ENCODE measurements around the gene AP3B1. TPM values are rescaled to one million over a fixed set of nuclear protein-coding genes. Genes with fewer than 3 reads are reported as not detected.

Gene AP3B1
- total RNA-seq: 72.1 TPM

DNA sequence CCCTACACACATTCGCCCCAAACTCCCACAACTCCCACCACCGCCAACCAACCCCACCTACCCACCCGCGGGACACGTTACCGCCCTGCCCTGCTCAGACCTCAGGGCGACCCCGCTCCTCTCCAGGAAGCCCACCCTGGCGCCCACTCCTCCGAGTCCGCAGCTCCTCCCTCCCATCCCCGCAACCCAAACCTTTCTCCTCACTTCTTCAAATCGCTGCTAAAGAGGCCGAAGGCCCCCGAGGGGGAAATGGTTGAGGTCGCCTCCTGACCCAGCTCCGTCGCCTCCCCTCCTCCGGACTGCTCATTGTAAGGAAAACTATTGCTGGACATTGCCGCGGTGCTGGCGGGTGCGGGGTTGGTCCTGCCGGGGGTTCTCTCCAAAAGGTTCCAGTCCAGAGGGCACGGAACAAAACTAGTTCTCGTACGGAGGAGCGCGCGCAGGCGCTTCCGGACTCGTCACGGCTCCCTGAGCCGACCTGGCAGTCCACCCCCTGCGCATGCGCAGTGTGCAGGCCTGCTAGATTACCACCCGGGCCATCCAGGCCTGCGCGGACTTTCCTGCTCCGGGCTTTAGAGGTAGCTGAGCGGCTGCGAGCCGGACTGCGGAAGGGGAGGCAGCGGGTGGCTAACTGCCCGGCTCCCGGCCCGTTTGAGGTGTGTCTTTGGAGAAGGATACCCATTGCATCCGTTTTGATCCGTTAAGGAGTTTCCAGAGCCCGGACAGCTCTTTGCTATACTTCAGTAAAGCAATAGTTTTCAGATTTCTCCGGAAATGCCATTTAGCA, at the start of gene AP3B1:
Gene AP3B1, minus strand, starts transcription at position 451 of the 787 bp plus-strand sequence. Its CDS starts 119 bp downstream, at position 332.
- Histone ChIP-seq H3K27me3 (ENCODE audit: insufficient read depth, low read length) (no peaks in the 10 kb centered on the region), H3K4me3 (ENCODE audit: low read length) (peak within 1 kb of the TSS; percentile 98), H3K4me1 (ENCODE audit: insufficient read depth, low read length) (peaks cover 24% of the 10 kb centered on the region), H3K9me3 (ENCODE audit: low read depth, low read length) (no peaks in the 10 kb centered on the region)

DNA sequence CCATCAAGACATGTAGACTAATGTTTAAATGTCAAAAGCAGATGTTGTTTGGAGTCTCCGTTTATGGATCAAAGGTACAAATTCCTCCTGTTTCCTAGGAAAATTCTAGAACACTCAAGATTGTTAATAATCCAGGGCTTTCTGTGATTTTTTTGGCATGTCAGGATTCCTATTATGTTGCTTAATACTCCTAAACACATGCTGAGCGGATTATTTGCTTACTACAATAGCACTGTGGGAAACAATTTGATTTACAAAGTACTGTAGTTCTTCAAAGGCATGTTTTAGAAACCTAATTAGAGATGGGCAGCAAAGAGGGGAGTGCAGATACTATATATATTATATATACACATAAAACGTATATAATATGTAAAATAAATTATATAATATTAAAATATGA, 46.9 kb upstream of the AP3B1 start:
- Histone ChIP-seq H3K27me3 (ENCODE audit: insufficient read depth, low read length) (no peaks in the 10 kb centered on the region), H3K4me1 (ENCODE audit: insufficient read depth, low read length) (peaks cover 4% of the 10 kb centered on the region)

DNA sequence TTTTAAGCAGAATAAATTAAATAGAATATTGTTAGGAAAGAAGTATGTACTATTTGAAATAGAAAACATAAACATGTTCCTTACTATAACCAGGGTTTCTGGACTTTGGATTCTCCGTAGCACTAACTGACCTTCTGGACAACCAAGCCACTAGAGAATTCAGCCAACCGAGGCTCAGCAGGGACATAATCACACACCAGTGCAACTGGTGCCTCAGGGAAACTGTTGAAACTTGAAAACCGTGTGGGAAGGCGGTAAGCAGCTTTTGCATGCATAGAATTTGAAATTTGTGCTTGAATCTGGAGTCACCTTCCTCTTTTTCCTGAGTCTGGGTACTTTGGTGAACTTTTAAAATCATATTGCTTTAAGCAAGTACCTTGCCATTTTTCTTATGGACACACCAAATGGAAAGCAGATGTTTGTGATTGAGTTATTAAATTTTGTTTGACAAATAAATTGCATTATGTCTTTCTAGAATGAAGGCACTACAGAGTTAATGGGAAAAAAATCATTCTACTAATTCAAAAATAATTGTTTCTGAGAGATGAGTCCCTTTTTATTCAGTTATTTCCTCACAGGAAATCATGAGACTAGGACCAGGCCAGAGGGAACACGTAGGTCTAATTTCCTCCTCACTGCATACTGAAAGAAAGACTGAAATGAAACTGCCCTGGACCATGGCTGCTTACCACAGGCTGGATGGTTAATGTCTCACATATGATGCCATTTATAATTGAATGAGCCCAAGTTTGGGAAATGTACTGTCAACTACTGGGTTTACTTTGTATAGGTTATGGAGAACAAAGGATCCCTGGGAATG, 45.3 kb upstream of the AP3B1 start:
- no peak overlapping the region for H3K4me3 ChIP-seq (ENCODE audit: low read length)
- H3K4me1 ChIP-seq (ENCODE audit: insufficient read depth, low read length): peaks cover 4% of the 10 kb centered on the region
- no peaks in the 10 kb centered on the region for H3K27me3 ChIP-seq (ENCODE audit: insufficient read depth, low read length)
- no peaks in the 10 kb centered on the region for H3K9me3 ChIP-seq (ENCODE audit: low read depth, low read length)

More for the DNA sequence above, 46.9 kb upstream of the AP3B1 start:
- Histone ChIP-seq H3K9me3 (ENCODE audit: low read depth, low read length) (no peaks in the 10 kb centered on the region), H3K4me3 (ENCODE audit: low read length) (no peak overlapping the region)

DNA sequence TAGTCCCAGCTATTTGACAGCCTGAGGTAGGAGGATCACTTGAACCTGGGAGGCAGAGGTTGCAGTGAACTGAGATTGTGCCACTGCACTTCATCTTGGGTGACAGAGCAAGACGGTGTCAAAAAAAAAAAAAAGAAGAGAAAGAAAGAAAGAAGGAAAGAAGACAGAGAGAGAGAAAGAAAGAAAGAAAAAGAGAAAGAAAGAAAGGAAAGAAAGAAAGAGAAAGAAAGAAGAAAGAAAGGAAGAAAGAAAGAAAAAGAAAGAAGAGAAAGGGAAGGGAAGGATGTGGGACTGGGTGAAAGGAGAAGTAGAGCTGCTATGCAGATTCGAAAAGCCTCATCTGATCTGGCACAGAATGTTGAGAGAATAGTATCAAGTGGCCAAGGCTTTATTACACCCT, 42.2 kb upstream of the AP3B1 start:
- Histone ChIP-seq H3K9me3 (ENCODE audit: low read depth, low read length) (no peaks in the 10 kb centered on the region), H3K4me1 (ENCODE audit: insufficient read depth, low read length) (peaks cover 4% of the 10 kb centered on the region), H3K27me3 (ENCODE audit: insufficient read depth, low read length) (no peaks in the 10 kb centered on the region), H3K4me3 (ENCODE audit: low read length) (no peak overlapping the region)

- Histone ChIP-seq H3K9me3 (ENCODE audit: low read depth, low read length) (no peaks in the 10 kb centered on the region), H3K4me3 (ENCODE audit: low read length) (no peak overlapping the region), H3K27me3 (ENCODE audit: insufficient read depth, low read length) (no peaks in the 10 kb centered on the region), H3K4me1 (ENCODE audit: insufficient read depth, low read length) (peaks cover 4% of the 10 kb centered on the region)
Measured at GRCh38 chr5:78335976-78336375, 41.5 kb upstream of the AP3B1 start.

GRCh38 chr5:78334811-78335210, 40.3 kb upstream of the AP3B1 start:
- H3K4me1 ChIP-seq (ENCODE audit: insufficient read depth, low read length): no peaks in the 10 kb centered on the region

GRCh38 chr5:78331523-78332080, 37.1 kb upstream of the AP3B1 start:
- Histone ChIP-seq H3K9me3 (ENCODE audit: low read depth, low read length) (no peaks in the 10 kb centered on the region), H3K27me3 (ENCODE audit: insufficient read depth, low read length) (no peaks in the 10 kb centered on the region), H3K4me1 (ENCODE audit: insufficient read depth, low read length) (no peaks in the 10 kb centered on the region)

More at GRCh38 chr5:78334811-78335210, 40.3 kb upstream of the AP3B1 start:
- H3K27me3 ChIP-seq (ENCODE audit: insufficient read depth, low read length): no peaks in the 10 kb centered on the region
- no peaks in the 10 kb centered on the region for H3K9me3 ChIP-seq (ENCODE audit: low read depth, low read length)
- H3K4me3 ChIP-seq (ENCODE audit: low read length): no peak overlapping the region

DNA sequence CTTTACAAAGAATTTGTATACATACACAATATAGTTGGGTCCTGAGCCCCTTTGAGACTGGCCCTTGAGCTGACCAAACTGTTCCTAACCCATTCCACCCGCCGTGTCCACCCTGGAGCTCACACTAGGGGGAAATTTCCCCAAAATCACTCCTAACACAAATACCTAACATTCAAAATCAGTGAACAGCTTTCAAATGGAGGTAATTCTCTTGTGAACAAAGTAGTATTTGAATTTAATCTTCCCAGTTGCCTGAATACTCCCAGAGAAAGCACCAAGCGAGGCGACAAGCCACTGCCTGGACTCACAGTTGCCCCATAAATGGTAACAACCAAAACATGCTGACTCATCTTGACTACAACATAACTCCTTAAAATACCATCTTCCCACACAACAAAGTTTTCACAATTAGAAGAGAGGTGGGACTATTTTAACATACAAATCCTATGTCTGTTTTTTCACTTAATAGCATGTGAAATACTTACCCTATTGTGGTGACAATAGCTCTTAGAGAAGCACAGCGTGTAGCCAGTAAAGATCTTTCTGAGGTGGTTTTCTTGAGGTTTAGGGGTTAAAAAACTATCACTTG, 34.2 kb upstream of the AP3B1 start:
- H3K4me3 ChIP-seq (ENCODE audit: low read length): no peak overlapping the region
- no peaks in the 10 kb centered on the region for H3K9me3 ChIP-seq (ENCODE audit: low read depth, low read length)
- H3K27me3 ChIP-seq (ENCODE audit: insufficient read depth, low read length): no peaks in the 10 kb centered on the region
- H3K4me1 ChIP-seq (ENCODE audit: insufficient read depth, low read length): no peaks in the 10 kb centered on the region

More at GRCh38 chr5:78331523-78332080, 37.1 kb upstream of the AP3B1 start:
- no peak overlapping the region for H3K4me3 ChIP-seq (ENCODE audit: low read length)

GRCh38 chr5:78327761-78328510, 33.4 kb upstream of the AP3B1 start:
- Histone ChIP-seq H3K4me3 (ENCODE audit: low read length) (no peak overlapping the region), H3K9me3 (ENCODE audit: low read depth, low read length) (no peaks in the 10 kb centered on the region), H3K27me3 (ENCODE audit: insufficient read depth, low read length) (no peaks in the 10 kb centered on the region), H3K4me1 (ENCODE audit: insufficient read depth, low read length) (no peaks in the 10 kb centered on the region)

DNA sequence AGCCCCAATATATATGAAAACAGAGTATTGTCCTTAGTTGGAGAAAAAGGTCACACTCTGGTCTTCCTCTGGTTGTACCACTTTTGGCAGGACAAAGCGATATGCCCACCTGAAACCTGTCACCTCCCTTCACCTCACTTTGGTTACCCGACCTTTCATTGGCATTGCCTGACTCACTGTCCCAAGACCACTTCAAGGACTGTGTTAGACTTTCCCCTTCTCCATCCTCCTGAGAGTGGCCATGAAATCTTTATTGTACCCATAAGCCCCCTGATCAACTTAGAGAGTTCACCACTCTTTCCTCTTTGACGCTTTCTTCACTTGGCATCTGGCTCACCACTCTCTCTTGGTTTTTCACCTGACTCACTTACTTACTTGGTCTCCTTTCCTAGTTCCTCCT, 32.4 kb upstream of the AP3B1 start:
- no peaks in the 10 kb centered on the region for H3K27me3 ChIP-seq (ENCODE audit: insufficient read depth, low read length)
- no peaks in the 10 kb centered on the region for H3K4me1 ChIP-seq (ENCODE audit: insufficient read depth, low read length)
- no peak overlapping the region for H3K4me3 ChIP-seq (ENCODE audit: low read length)
- H3K9me3 ChIP-seq (ENCODE audit: low read depth, low read length): no peaks in the 10 kb centered on the region

DNA sequence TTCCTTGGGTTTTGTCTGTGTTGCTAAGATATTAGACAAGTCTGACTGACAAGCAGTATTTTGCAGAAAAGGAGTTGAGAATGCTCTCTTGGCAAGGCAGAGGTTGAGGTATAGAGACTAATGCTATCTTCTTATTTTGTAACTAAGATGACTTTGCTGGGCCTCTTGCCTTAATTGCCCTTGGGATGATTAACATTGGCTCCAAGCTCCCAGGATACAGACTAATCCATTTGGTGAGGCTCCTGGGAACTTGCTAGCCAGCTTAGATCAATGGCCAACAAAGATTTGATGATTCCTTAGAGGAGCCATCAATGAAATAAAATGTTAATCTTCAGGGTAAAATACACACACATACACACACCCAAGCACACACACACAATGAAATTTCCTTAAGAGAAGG, 28.7 kb upstream of the AP3B1 start:
- H3K4me1 ChIP-seq (ENCODE audit: insufficient read depth, low read length): no peaks in the 10 kb centered on the region
- H3K27me3 ChIP-seq (ENCODE audit: insufficient read depth, low read length): no peaks in the 10 kb centered on the region
- no peaks in the 10 kb centered on the region for H3K9me3 ChIP-seq (ENCODE audit: low read depth, low read length)
- H3K4me3 ChIP-seq (ENCODE audit: low read length): no peak overlapping the region

- H3K9me3 ChIP-seq (ENCODE audit: low read depth, low read length): no peaks in the 10 kb centered on the region
- no peaks in the 10 kb centered on the region for H3K4me1 ChIP-seq (ENCODE audit: insufficient read depth, low read length)
- no peaks in the 10 kb centered on the region for H3K27me3 ChIP-seq (ENCODE audit: insufficient read depth, low read length)
- H3K4me3 ChIP-seq (ENCODE audit: low read length): no peak overlapping the region
Measured at GRCh38 chr5:78320401-78320800, 25.9 kb upstream of the AP3B1 start.

DNA sequence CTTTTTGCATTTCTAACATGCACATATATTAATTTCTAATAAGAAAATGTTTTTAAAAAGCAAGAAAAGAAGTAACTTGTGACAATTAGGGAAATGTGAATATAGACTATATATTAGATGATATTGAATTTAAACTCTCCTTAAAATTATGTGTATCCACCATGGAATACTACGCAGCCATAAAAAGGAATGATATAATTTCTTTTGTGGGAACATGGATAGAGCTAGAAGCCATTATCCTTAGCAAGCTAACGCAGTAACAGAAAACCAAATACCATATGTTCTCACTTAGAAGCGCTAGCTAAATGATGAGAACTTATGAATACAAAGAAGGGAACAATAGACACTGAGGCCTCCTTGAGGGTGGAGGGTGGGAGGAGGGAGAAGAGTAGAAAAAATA, 23.8 kb upstream of the AP3B1 start:
- no peak overlapping the region for H3K4me3 ChIP-seq (ENCODE audit: low read length)
- H3K27me3 ChIP-seq (ENCODE audit: insufficient read depth, low read length): no peaks in the 10 kb centered on the region
- no peaks in the 10 kb centered on the region for H3K4me1 ChIP-seq (ENCODE audit: insufficient read depth, low read length)
- no peaks in the 10 kb centered on the region for H3K9me3 ChIP-seq (ENCODE audit: low read depth, low read length)

- Histone ChIP-seq H3K4me1 (ENCODE audit: insufficient read depth, low read length) (no peaks in the 10 kb centered on the region), H3K9me3 (ENCODE audit: low read depth, low read length) (no peaks in the 10 kb centered on the region), H3K4me3 (ENCODE audit: low read length) (no peak overlapping the region), H3K27me3 (ENCODE audit: insufficient read depth, low read length) (no peaks in the 10 kb centered on the region)
Measured at GRCh38 chr5:78317515-78317914, 23.0 kb upstream of the AP3B1 start.
